Ovary (tissue), 9 donors: ENCODE measurements around the gene LCK. TPM values are rescaled to one million over a fixed set of nuclear protein-coding genes. Genes with fewer than 3 reads are reported as not detected.

ENCODE experiments used
- DNase-seq, 5 donors: peaks; one replicate each; pipeline ENCODE4 v3.0.0-alpha.2; 2019 to 2020
- H3K27ac ChIP-seq, 2 donors: fragments of 200-600 bp; one replicate each; pipeline versions ENCODE4 v1.5.1 to v1.8.0; 2019 to 2022
- H3K27me3 ChIP-seq: fragments of 200-600 bp; one replicate; pipeline ENCODE4 v1.8.0; 2022
- H3K36me3 ChIP-seq: fragments of 200-600 bp; sonication (generic); one replicate; pipeline ENCODE4 v1.5.1; 2019
- H3K4me1 ChIP-seq: one replicate; pipeline ENCODE4 v1.8.1; 2013; ENCODE audit warnings: mild to moderate bottlenecking, moderate library complexity; ENCODE audit not compliant: insufficient read depth
- H3K4me3 ChIP-seq: fragments of 200-600 bp; sonication (generic); one replicate; pipeline ENCODE4 v1.5.1; 2017
- H3K9me3 ChIP-seq, 2 donors: fragments of 200-600 bp in 1 of 2; sonication (generic) in 1 of 2; one replicate each; pipeline versions ENCODE4 v1.5.1 to v1.8.1; 2013 to 2019; ENCODE audit warnings: mild to moderate bottlenecking in 1 of 2, moderate library complexity in 1 of 2
- CTCF ChIP-seq, 3 donors: fragments of 450-650 bp in 2 of 3; fragments of 200-600 bp in 1 of 3; IDR thresholded peaks; one replicate each; pipeline versions ENCODE4 v1.5.1 to v1.8.0; 2016 to 2022; ENCODE audit warnings: antibody characterized with exemption in 3 of 3, mild to moderate bottlenecking in 1 of 3
- EP300 ChIP-seq: sonication (generic); formaldehyde crosslinking; IDR thresholded peaks from one replicate; pipeline ENCODE4 v1.6.1; 2017; ENCODE audit warnings: antibody characterized with exemption
- POLR2A ChIP-seq: fragments of 450-650 bp; IDR thresholded peaks from one replicate; pipeline ENCODE4 v1.6.1; 2017; ENCODE audit warnings: antibody characterized with exemption, mild to moderate bottlenecking, moderate library complexity
- WGBS, 3 donors: extraction: QIAGEN DNeasy Blood & Tissue Kit in 1 of 3; methylation state at CpG; one replicate each; pipeline versions ENCODE4 v1.1.5 to v1.1.7; 2013 to 2017; 5-methylcytosine and 5-hydroxymethylcytosine counted together
- intact Hi-C, 4 donors: fragments of 100-400 bp; cut with DNase I; formaldehyde crosslinking; loops; one replicate each; pipeline versions ENCODE4 v1.11.0 to v1.15.1; 2022 to 2023
- polyA plus RNA-seq, 2 donors: library from polyadenylated mRNA; stranded (reverse); fragments of 200-250 nt in 1 of 2; fragments of 350-450 nt in 1 of 2; fragmentation: Illumina TruSeq in 1 of 2; extraction: RNeasy Lipid Tissue Mini Kit (QIAGEN cat#74804) in 1 of 2; gene quantifications; one replicate each; pipeline ENCODE4 v1.2.3, GENCODE V29; 2013 to 2014
- total RNA-seq, 7 donors: library from RNA; depleted of rRNA in 2 of 7; stranded (reverse); fragments of >200 nt in 2 of 7; fragmentation: NEBNext Ultra II Directional in 3 of 7; extraction: Animal tissue kit (Norgen Biotek cat#: 25700) in 3 of 7; gene quantifications; one replicate each; pipeline versions ENCODE4 v1.1.0 to v1.2.4, GENCODE V29; 2016 to 2023
- donor health status: DM: no; HTN: no; CAD: no; lungs with moderate emphysema.
- donor health status: DM: no; HTN: no; CAD: no.
- donor health status: Bipolar disorder and iron deficiency.
- donor health status: DM: yes; HTN: yes; CAD: no.
- donor health status: DM: no; HTN: no; CAD: no.
- donor health status: DM: yes; HTN: yes; CAD: no.

LCK gene
- total and polyA plus RNA-seq, 9 donors = 0.35 to 2.8 (median 0.92) TPM

GRCh38 chr1:32224285-32224684 lies 26.8 kb upstream of the LCK start:
- Histone ChIP-seq H3K27me3 (no peaks in the 10 kb centered on the region), H3K4me1 (peaks cover 9% of the 10 kb centered on the region), H3K4me3 (no peak overlapping the region), H3K27ac (no peak overlapping the region), H3K36me3 (no peaks in the 10 kb centered on the region), H3K9me3 (no peaks in the 10 kb centered on the region)
- TF ChIP-seq POLR2A (no peak), EP300 (no peak), CTCF (IDR thresholded peaks at IDR 0.05) (no peak)
- WGBS, 3 donors = 86 to 91% (median 87%) methylated on average over 4 of the region's 4 CpGs
- no peak for DNase-seq
- intact Hi-C loops = no loop called here

GRCh38 chr1:32228771-32229170 lies 22.3 kb upstream of the LCK start:
- H3K9me3 ChIP-seq = no peaks in the 10 kb centered on the region
- no peaks in the 10 kb centered on the region for H3K36me3 ChIP-seq
- 68 to 72% (median 71%) methylated on average over 3 of the region's 3 CpGs for WGBS, 3 donors
- no peak for DNase-seq
- no peak for TF ChIP-seq CTCF (IDR thresholded peaks at IDR 0.05)
- no peak for TF ChIP-seq POLR2A
- no peak for TF ChIP-seq EP300
- H3K4me1 ChIP-seq = no peaks in the 10 kb centered on the region
- H3K27me3 ChIP-seq = no peaks in the 10 kb centered on the region
- intact Hi-C loops = no loop called here
- H3K4me3 ChIP-seq = no peak overlapping the region
- H3K27ac ChIP-seq = no peak overlapping the region

GRCh38 chr1:32231843-32232432 lies 19.1 kb upstream of the LCK start:
- TF ChIP-seq CTCF (IDR thresholded peaks at IDR 0.05) (no peak), POLR2A (no peak), EP300 (no peak)
- Histone ChIP-seq H3K4me1 (peaks cover 6% of the 10 kb centered on the region), H3K36me3 (no peaks in the 10 kb centered on the region), H3K27ac (no peak overlapping the region), H3K27me3 (no peaks in the 10 kb centered on the region), H3K9me3 (no peaks in the 10 kb centered on the region), H3K4me3 (no peak overlapping the region)
- no peak for DNase-seq
- 78 to 79% (median 79%) methylated on average over 5 of the region's 5 CpGs for WGBS, 3 donors
- intact Hi-C loops = no loop called here

GRCh38 chr1:32232558-32233304 lies 18.3 kb upstream of the LCK start:
- intact Hi-C loops = no loop called here
- no peaks in the 10 kb centered on the region for H3K36me3 ChIP-seq
- H3K27ac ChIP-seq = no peak overlapping the region
- DNase-seq = no peak
- TF ChIP-seq CTCF (IDR thresholded peaks at IDR 0.05) = no peak
- no peak for TF ChIP-seq POLR2A
- no peak for TF ChIP-seq EP300
- WGBS, 3 donors = 84 to 88% (median 86%) methylated on average over 8 of the region's 8 CpGs
- H3K27me3 ChIP-seq = no peaks in the 10 kb centered on the region
- H3K9me3 ChIP-seq = no peaks in the 10 kb centered on the region
- H3K4me1 ChIP-seq = peaks cover 6% of the 10 kb centered on the region
- no peak overlapping the region for H3K4me3 ChIP-seq
